ENCODE results near the gene ZNF268. TPM values are rescaled to one million over a fixed set of nuclear protein-coding genes. Genes with fewer than 3 reads are reported as not detected.

The ZNF268 gene
- polyA plus RNA-seq, 1 of the 3 experiments (the other 2 are of a cell fraction) = 5.2 TPM

DNA sequence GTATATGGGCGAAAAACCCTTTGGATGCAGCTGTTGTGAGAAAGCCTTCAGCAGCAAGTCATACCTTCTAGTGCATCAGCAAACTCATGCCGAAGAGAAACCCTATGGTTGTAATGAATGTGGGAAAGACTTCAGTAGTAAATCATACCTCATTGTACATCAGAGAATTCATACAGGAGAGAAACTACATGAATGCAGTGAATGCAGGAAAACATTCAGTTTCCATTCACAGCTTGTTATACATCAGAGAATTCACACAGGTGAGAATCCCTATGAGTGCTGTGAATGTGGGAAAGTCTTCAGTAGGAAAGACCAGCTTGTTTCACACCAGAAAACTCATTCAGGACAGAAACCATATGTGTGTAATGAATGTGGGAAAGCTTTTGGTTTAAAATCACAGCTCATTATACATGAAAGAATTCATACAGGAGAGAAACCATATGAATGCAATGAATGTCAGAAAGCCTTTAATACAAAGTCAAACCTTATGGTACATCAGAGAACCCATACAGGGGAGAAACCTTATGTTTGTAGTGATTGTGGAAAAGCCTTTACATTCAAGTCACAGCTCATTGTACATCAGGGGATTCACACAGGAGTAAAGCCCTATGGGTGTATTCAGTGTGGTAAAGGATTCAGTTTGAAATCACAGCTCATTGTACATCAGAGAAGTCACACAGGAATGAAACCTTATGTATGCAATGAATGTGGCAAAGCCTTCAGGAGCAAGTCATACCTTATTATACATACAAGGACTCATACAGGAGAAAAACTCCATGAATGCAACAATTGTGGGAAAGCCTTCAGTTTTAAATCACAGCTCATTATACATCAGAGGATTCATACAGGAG, 21.4 kb downstream of the ZNF268 start:
- CTCF ChIA-PET = interaction anchor here (1.1 to 1.3 kb wide), 2 partner anchors 96 to 434 kb away, joined by 3 read pairs; no protein-coding TSS in a partner anchor

DNA sequence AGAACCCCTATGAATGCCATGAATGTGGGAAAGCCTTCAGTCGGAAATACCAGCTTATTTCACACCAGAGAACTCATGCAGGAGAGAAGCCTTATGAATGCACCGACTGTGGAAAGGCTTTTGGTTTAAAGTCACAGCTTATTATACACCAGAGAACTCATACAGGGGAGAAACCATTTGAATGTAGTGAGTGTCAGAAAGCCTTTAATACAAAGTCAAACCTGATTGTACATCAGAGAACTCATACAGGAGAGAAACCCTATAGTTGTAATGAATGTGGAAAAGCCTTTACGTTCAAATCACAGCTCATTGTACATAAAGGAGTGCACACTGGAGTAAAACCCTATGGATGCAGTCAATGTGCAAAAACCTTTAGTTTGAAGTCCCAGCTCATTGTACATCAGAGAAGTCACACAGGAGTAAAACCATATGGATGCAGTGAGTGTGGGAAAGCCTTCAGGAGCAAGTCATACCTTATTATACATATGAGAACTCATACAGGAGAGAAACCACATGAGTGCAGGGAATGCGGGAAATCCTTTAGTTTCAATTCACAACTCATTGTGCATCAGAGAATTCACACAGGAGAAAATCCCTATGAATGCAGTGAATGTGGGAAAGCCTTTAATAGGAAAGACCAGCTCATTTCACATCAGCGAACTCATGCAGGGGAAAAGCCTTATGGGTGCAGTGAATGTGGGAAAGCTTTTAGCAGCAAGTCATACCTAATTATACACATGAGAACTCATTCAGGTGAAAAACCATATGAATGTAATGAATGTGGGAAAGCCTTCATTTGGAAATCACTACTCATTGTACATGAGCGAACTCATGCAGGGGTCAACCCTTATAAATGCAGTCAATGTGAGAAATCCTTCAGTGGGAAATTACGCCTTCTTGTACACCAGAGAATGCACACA, 22.3 kb downstream of the ZNF268 start:
- 90% methylated on average over 7 of the region's 7 CpGs for WGBS (ENCODE audit: low lambda C conversion rate)
- Histone ChIP-seq H3K4me2 (no peak overlapping the region), H2AFZ (ENCODE audit: low read depth) (no peak overlapping the region), H3K9me3 (peaks cover 76% of the 10 kb centered on the region), H3F3A (replicated peaks; ENCODE audit: insufficient read depth) (peaks cover 29% of the 10 kb centered on the region), H3K9ac (no peak overlapping the region), H3K27ac (ENCODE audit: low read depth in 2 of 2, low read length in 1 of 2) (no peak overlapping the region), H3K36me3 (replicated peaks in 1 of 2; ENCODE audit: control insufficient read depth in 1 of 2, insufficient read depth in 2 of 2, low read length in 1 of 2) (peaks cover 32 to 46% of the 10 kb centered on the region in 2 experiments), H3K27me3 (ENCODE audit: insufficient read depth) (no peaks in the 10 kb centered on the region), H3K4me3 (ENCODE audit: low read depth in 2 of 2, low read length in 1 of 2) (peak overlapping the region in 1 of 2 experiments; percentile 21; a peak in 1 of 4 replicates), H4K20me1 (ENCODE audit: insufficient read depth) (no peaks in the 10 kb centered on the region), H3K4me1 (ENCODE audit: control insufficient read depth in 1 of 2, insufficient read depth in 2 of 2, low read depth in 1 of 2, low read length in 1 of 2) (no peaks in the 10 kb centered on the region), H3K79me2 (ENCODE audit: insufficient read depth) (no peaks in the 10 kb centered on the region), H3K9me2 (no peaks in the 10 kb centered on the region)
- TF ChIP-seq JUND (IDR thresholded peaks at IDR 0.05) (no peak), FOXM1 (IDR thresholded peaks at IDR 0.05; ENCODE audit: low read depth) (no peak), MXI1 (IDR thresholded peaks at IDR 0.05; ENCODE audit: low read depth, low read length) (no peak), TCF12 (IDR thresholded peaks at IDR 0.05) (no peak), RFX5 (IDR thresholded peaks at IDR 0.05; ENCODE audit: low read length) (no peak), MEF2A (IDR thresholded peaks at IDR 0.05; ENCODE audit: borderline replicate concordance, low read depth) (no peak)
- POLR2A ChIA-PET = no interaction called here
- no peak for DNase-seq
- CTCF ChIA-PET = interaction anchor here (1.0 to 1.3 kb wide), 3 partner anchors 10 to 435 kb away, joined by 3 to 5 read pairs (median 3); no protein-coding TSS in a partner anchor

More for the DNA sequence above, 21.4 kb downstream of the ZNF268 start:
- Histone ChIP-seq H3K4me3 (ENCODE audit: low read depth in 2 of 2, low read length in 1 of 2) (peak overlapping the region in 1 of 2 experiments; percentile 21; a peak in 1 of 4 replicates), H3K27ac (ENCODE audit: low read depth in 2 of 2, low read length in 1 of 2) (no peak overlapping the region), H3F3A (replicated peaks; ENCODE audit: insufficient read depth) (peaks cover 29% of the 10 kb centered on the region), H2AFZ (ENCODE audit: low read depth) (no peak overlapping the region), H3K9ac (no peak overlapping the region), H3K9me3 (peaks cover 70% of the 10 kb centered on the region), H3K4me1 (ENCODE audit: control insufficient read depth in 1 of 2, insufficient read depth in 2 of 2, low read depth in 1 of 2, low read length in 1 of 2) (no peaks in the 10 kb centered on the region), H3K4me2 (no peak overlapping the region), H3K36me3 (replicated peaks in 1 of 2; ENCODE audit: control insufficient read depth in 1 of 2, insufficient read depth in 2 of 2, low read length in 1 of 2) (peaks cover 32 to 46% of the 10 kb centered on the region in 2 experiments), H3K27me3 (ENCODE audit: insufficient read depth) (no peaks in the 10 kb centered on the region), H4K20me1 (ENCODE audit: insufficient read depth) (no peaks in the 10 kb centered on the region), H3K9me2 (no peaks in the 10 kb centered on the region), H3K79me2 (ENCODE audit: insufficient read depth) (no peaks in the 10 kb centered on the region)
- TF ChIP-seq, protein P1, sequence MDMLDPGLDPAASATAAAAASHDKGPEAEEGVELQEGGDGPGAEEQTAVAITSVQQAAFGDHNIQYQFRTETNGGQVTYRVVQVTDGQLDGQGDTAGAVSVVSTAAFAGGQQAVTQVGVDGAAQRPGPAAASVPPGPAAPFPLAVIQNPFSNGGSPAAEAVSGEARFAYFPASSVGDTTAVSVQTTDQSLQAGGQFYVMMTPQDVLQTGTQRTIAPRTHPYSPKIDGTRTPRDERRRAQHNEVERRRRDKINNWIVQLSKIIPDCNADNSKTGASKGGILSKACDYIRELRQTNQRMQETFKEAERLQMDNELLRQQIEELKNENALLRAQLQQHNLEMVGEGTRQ (IDR thresholded peaks at IDR 0.05; ENCODE audit: borderline replicate concordance, low read depth, low read length) = no peak
- TF ChIP-seq, protein P2, sequence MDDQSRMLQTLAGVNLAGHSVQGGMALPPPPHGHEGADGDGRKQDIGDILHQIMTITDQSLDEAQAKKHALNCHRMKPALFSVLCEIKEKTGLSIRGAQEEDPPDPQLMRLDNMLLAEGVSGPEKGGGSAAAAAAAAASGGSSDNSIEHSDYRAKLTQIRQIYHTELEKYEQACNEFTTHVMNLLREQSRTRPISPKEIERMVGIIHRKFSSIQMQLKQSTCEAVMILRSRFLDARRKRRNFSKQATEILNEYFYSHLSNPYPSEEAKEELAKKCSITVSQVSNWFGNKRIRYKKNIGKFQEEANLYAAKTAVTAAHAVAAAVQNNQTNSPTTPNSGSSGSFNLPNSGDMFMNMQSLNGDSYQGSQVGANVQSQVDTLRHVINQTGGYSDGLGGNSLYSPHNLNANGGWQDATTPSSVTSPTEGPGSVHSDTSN (IDR thresholded peaks at IDR 0.05) = no peak
- no peak for TF ChIP-seq YY1 (IDR thresholded peaks at IDR 0.05; ENCODE audit: low read depth)
- TF ChIP-seq RCOR1 (IDR thresholded peaks at IDR 0.05; ENCODE audit: low read length) = no peak
- no peak for TF ChIP-seq ELF1 (IDR thresholded peaks at IDR 0.05)
- WGBS (ENCODE audit: low lambda C conversion rate) = 90% methylated on average over 2 of the region's 2 CpGs
- POLR2A ChIA-PET = no interaction called here
- DNase-seq = no peak

All from SK-N-SH (cell line).